Parathyroid adenoma (tissue), 2 donors: Measurements from ENCODE around the gene SLC9A6.

Experiments used
- H2AFZ ChIP-seq: fragments of 300-600 bp; sonication (generic); one replicate; pipeline ENCODE4 v1.7.0; 2017; ENCODE audit warnings: antibody characterized with exemption, mild to moderate bottlenecking
- H3K27ac ChIP-seq: fragments of 300-600 bp; sonication (generic); one replicate; pipeline ENCODE4 v1.7.0; 2017
- H3K27me3 ChIP-seq: fragments of 300-600 bp; sonication (generic); one replicate; pipeline ENCODE4 v1.7.0; 2017; ENCODE audit warnings: low read length; ENCODE audit not compliant: control insufficient read depth, insufficient read depth
- H3K36me3 ChIP-seq: fragments of 300-600 bp; sonication (generic); one replicate; pipeline ENCODE4 v1.7.0; 2017; ENCODE audit warnings: low read length; ENCODE audit not compliant: control insufficient read depth, insufficient read depth
- H3K4me1 ChIP-seq: fragments of 300-600 bp; sonication (generic); one replicate; pipeline ENCODE4 v1.7.0; 2017; ENCODE audit warnings: control low read depth
- H3K4me2 ChIP-seq: fragments of 300-600 bp; sonication (generic); one replicate; pipeline ENCODE4 v1.7.0; 2017; ENCODE audit warnings: low read length
- H3K4me3 ChIP-seq: fragments of 300-600 bp; sonication (generic); one replicate; pipeline ENCODE4 v1.7.0; 2017; ENCODE audit warnings: low read depth, low read length
- H3K79me2 ChIP-seq: fragments of 300-600 bp; sonication (generic); one replicate; pipeline ENCODE4 v1.7.0; 2017; ENCODE audit warnings: control low read depth
- H3K9ac ChIP-seq: fragments of 300-600 bp; sonication (generic); one replicate; pipeline ENCODE4 v1.7.0; 2017; ENCODE audit warnings: mild to moderate bottlenecking
- H3K9me3 ChIP-seq: fragments of 300-600 bp; sonication (generic); one replicate; pipeline ENCODE4 v1.7.0; 2017; ENCODE audit warnings: low read length; ENCODE audit not compliant: control insufficient read depth
- CTCF ChIP-seq: fragments of 300-600 bp; sonication (generic); IDR thresholded peaks from one replicate; pipeline ENCODE4 v1.7.0; 2017; ENCODE audit warnings: antibody characterized with exemption, mild to moderate bottlenecking
- donor health status: primary hyperparathyroidism.

Gene SLC9A6

GRCh38 chrX:136061696-136062095 lies 76.5 kb downstream of the SLC9A6 start:
- no peak overlapping the region for H3K4me2 ChIP-seq
- peaks cover 15% of the 10 kb centered on the region for H3K4me1 ChIP-seq
- no peaks in the 10 kb centered on the region for H3K9me3 ChIP-seq
- H3K79me2 ChIP-seq = no peaks in the 10 kb centered on the region
- no peaks in the 10 kb centered on the region for H3K36me3 ChIP-seq
- H3K4me3 ChIP-seq = no peak overlapping the region
- no peak overlapping the region for H3K27ac ChIP-seq
- TF ChIP-seq CTCF = no peak
- no peaks in the 10 kb centered on the region for H3K27me3 ChIP-seq
- H2AFZ ChIP-seq = no peak overlapping the region
- H3K9ac ChIP-seq = no peak overlapping the region

- Histone ChIP-seq H3K4me1 (peaks cover 15% of the 10 kb centered on the region), H3K27ac (peak overlapping the region; percentile 93)
Measured at GRCh38 chrX:136063340-136064079, 78.3 kb downstream of the SLC9A6 start.

GRCh38 chrX:136064661-136065043 lies 79.4 kb downstream of the SLC9A6 start:
- Histone ChIP-seq H3K36me3 (no peaks in the 10 kb centered on the region), H3K27ac (peak overlapping the region; percentile 93), H3K4me2 (no peak overlapping the region), H2AFZ (peak overlapping the region; percentile 63), H3K9ac (no peak overlapping the region), H3K4me1 (peaks cover 15% of the 10 kb centered on the region), H3K79me2 (no peaks in the 10 kb centered on the region), H3K27me3 (no peaks in the 10 kb centered on the region), H3K4me3 (no peak overlapping the region), H3K9me3 (no peaks in the 10 kb centered on the region)
- TF ChIP-seq CTCF = no peak

More at GRCh38 chrX:136063340-136064079, 78.3 kb downstream of the SLC9A6 start:
- no peaks in the 10 kb centered on the region for H3K79me2 ChIP-seq
- no peak for TF ChIP-seq CTCF
- H3K27me3 ChIP-seq = no peaks in the 10 kb centered on the region
- no peak overlapping the region for H3K4me3 ChIP-seq
- H2AFZ ChIP-seq = peak overlapping the region; percentile 11
- no peaks in the 10 kb centered on the region for H3K9me3 ChIP-seq
- H3K36me3 ChIP-seq = no peaks in the 10 kb centered on the region
- H3K9ac ChIP-seq = no peak overlapping the region
- no peak overlapping the region for H3K4me2 ChIP-seq

- Histone ChIP-seq H3K4me2 (no peak overlapping the region), H3K36me3 (no peaks in the 10 kb centered on the region), H3K9ac (no peak overlapping the region), H3K4me3 (no peak overlapping the region), H3K9me3 (no peaks in the 10 kb centered on the region), H3K27me3 (no peaks in the 10 kb centered on the region), H2AFZ (peak overlapping the region; percentile 63), H3K4me1 (peaks cover 15% of the 10 kb centered on the region), H3K27ac (peak overlapping the region; percentile 93), H3K79me2 (no peaks in the 10 kb centered on the region)
- TF ChIP-seq CTCF = no peak
Measured at GRCh38 chrX:136065044-136065671, 79.9 kb downstream of the SLC9A6 start.
